Activated naive CD8-positive, alpha-beta T cell treated with anti-CD3 and anti-CD28 coated beads, Interleukin-2, amount 50 U/mL, for 24 hours (primary cell): ENCODE data around the gene KLHL26.

ENCODE experiments used
- ATAC-seq: fragments of 150-1000 bp; cut with Tn5 transposase; one replicate; pipeline ENCODE4 v1.10.0; 2021
- DNase-seq: peaks from one replicate; pipeline ENCODE4 v3.0.0; 2021
- H3K27ac Mint-ChIP-seq: one replicate; pipeline ENCODE4 v1.8.0; 2021; ENCODE audit warnings: mild to moderate bottlenecking, mixed read lengths
- H3K27me3 Mint-ChIP-seq: one replicate; pipeline ENCODE4 v1.8.0; 2021; ENCODE audit warnings: mixed read lengths
- H3K36me3 Mint-ChIP-seq: one replicate; pipeline ENCODE4 v1.8.0; 2021; ENCODE audit warnings: low read depth, mixed read lengths
- H3K4me1 Mint-ChIP-seq: one replicate; pipeline ENCODE4 v1.8.0; 2021; ENCODE audit warnings: mixed read lengths
- H3K4me3 Mint-ChIP-seq: one replicate; pipeline ENCODE4 v1.8.0; 2021; ENCODE audit warnings: mild to moderate bottlenecking, moderate library complexity, mixed read lengths
- H3K9me3 Mint-ChIP-seq: one replicate; pipeline ENCODE4 v1.8.0; 2021; ENCODE audit warnings: mixed read lengths

The KLHL26 gene

GRCh38 chr19:18646535-18647370 lies 9.9 kb downstream of the KLHL26 start:
- H3K4me1 Mint-ChIP-seq: peaks cover 24% of the 10 kb centered on the region
- no peaks in the 10 kb centered on the region for H3K27me3 Mint-ChIP-seq
- H3K27ac Mint-ChIP-seq: no peak overlapping the region
- H3K9me3 Mint-ChIP-seq: no peaks in the 10 kb centered on the region
- no peak for ATAC-seq
- no peaks in the 10 kb centered on the region for H3K36me3 Mint-ChIP-seq
- H3K4me3 Mint-ChIP-seq: no peak overlapping the region
- no peak for DNase-seq

DNA sequence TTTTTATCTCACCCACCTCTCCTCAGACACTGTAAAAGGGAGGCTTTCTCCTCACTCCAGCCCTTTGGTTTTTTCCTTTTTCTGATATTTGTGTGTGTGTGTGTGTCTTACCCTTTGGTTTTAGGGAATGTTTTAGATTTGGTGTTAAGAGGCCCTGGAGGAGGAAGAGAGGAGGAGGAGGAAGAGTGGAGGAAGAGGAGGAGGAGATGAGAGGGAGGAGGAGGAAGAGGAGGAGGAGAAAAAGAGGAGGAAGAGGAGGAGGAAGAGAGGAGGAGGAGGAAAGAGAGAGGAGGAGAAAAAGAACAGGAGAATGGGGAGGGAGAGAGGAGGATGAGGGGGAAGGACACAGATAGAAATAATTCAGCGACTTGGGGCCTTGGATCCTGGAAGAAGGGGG lies 10.5 kb downstream of the KLHL26 start:
- no peak for DNase-seq
- H3K9me3 Mint-ChIP-seq: no peaks in the 10 kb centered on the region
- no peaks in the 10 kb centered on the region for H3K27me3 Mint-ChIP-seq
- H3K4me1 Mint-ChIP-seq: peaks cover 24% of the 10 kb centered on the region
- ATAC-seq: no peak
- H3K4me3 Mint-ChIP-seq: no peak overlapping the region
- H3K36me3 Mint-ChIP-seq: no peaks in the 10 kb centered on the region
- no peak overlapping the region for H3K27ac Mint-ChIP-seq

GRCh38 chr19:18647807-18648206 lies 11.0 kb downstream of the KLHL26 start:
- ATAC-seq (no peak), DNase-seq (no peak)
- Mint-ChIP-seq H3K27ac (no peak overlapping the region), H3K9me3 (no peaks in the 10 kb centered on the region), H3K27me3 (no peaks in the 10 kb centered on the region), H3K4me1 (peaks cover 24% of the 10 kb centered on the region), H3K36me3 (no peaks in the 10 kb centered on the region), H3K4me3 (no peak overlapping the region)

GRCh38 chr19:18648973-18649315 lies 12.1 kb downstream of the KLHL26 start:
- DNase-seq (no peak), ATAC-seq (no peak)
- Mint-ChIP-seq H3K36me3 (no peaks in the 10 kb centered on the region), H3K4me1 (peaks cover 23% of the 10 kb centered on the region), H3K27ac (no peak overlapping the region), H3K27me3 (no peaks in the 10 kb centered on the region), H3K9me3 (no peaks in the 10 kb centered on the region), H3K4me3 (no peak overlapping the region)

- Mint-ChIP-seq H3K4me3 (no peak overlapping the region), H3K27me3 (no peaks in the 10 kb centered on the region)
Measured at GRCh38 chr19:18649371-18650020, 12.7 kb downstream of the KLHL26 start.

GRCh38 chr19:18650021-18650390 lies 13.2 kb downstream of the KLHL26 start:
- DNase-seq (no peak), ATAC-seq (no peak)
- Mint-ChIP-seq H3K4me1 (peaks cover 17% of the 10 kb centered on the region), H3K36me3 (no peaks in the 10 kb centered on the region), H3K27me3 (no peaks in the 10 kb centered on the region), H3K9me3 (no peaks in the 10 kb centered on the region), H3K4me3 (no peak overlapping the region), H3K27ac (no peak overlapping the region)

More at GRCh38 chr19:18649371-18650020, 12.7 kb downstream of the KLHL26 start:
- no peak for ATAC-seq
- Mint-ChIP-seq H3K36me3 (no peaks in the 10 kb centered on the region), H3K4me1 (peaks cover 17% of the 10 kb centered on the region), H3K9me3 (no peaks in the 10 kb centered on the region), H3K27ac (no peak overlapping the region)
- no peak for DNase-seq

DNA sequence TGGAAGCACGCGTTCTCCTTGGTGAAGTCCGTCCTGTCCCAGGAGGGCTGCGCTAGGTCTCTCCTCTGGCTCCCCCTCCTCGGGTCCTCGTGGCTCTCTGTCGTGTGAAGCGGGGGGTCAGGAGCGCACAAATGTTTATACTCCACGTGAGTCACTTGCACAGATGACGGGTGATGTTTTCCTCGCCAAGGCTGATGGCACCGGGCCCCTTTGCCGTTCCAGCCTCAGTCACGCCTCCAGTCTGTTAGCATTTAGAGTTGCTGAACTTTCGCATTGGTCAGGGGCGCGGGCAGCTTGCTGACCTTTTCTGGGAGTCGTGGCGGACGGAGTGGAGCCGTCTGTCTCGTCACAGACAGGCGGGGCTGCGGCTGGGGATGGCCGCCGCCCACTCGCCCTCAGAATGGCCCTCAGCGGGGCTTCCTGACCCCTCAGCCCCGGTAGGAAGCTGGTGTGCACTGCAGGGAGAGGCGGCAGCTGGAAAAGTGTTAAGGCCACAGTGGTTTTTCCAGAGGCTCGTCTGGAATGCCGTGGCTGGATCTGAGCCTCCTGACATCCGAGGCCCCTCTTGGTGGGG lies 13.7 kb downstream of the KLHL26 start:
- Mint-ChIP-seq H3K4me3 (no peak overlapping the region), H3K27ac (no peak overlapping the region), H3K36me3 (no peaks in the 10 kb centered on the region), H3K9me3 (no peaks in the 10 kb centered on the region), H3K4me1 (peaks cover 17% of the 10 kb centered on the region), H3K27me3 (no peaks in the 10 kb centered on the region)
- ATAC-seq: no peak
- no peak for DNase-seq

DNA sequence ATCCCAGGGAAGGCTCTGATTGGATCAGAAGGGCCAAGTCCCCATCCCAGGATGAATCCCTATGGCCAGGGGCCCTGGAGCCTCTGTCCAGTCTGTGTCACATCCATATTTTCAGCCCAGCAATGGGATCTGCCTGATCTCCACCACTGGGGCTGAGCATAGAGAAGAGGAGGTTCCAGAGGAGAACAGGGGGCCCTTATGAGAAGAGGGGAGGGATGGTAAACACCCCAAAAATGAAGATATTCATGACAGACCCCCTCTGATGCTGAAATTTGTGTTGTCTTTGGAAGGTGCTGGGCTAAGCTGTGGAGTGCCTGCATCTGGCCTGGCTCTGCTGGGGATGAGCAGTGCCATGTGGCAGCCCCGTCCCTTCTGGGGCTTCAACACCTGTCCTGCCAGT lies 14.5 kb downstream of the KLHL26 start:
- peaks cover 17% of the 10 kb centered on the region for H3K4me1 Mint-ChIP-seq
- no peaks in the 10 kb centered on the region for H3K36me3 Mint-ChIP-seq
- H3K27me3 Mint-ChIP-seq: no peaks in the 10 kb centered on the region

GRCh38 chr19:18651733-18652132 lies 14.9 kb downstream of the KLHL26 start:
- no peak for ATAC-seq
- Mint-ChIP-seq H3K27ac (no peak overlapping the region), H3K36me3 (no peaks in the 10 kb centered on the region), H3K4me1 (peaks cover 17% of the 10 kb centered on the region), H3K9me3 (no peaks in the 10 kb centered on the region), H3K27me3 (no peaks in the 10 kb centered on the region), H3K4me3 (no peak overlapping the region)
- no peak for DNase-seq

More for the DNA sequence above, 14.5 kb downstream of the KLHL26 start:
- Mint-ChIP-seq H3K4me3 (no peak overlapping the region), H3K27ac (no peak overlapping the region), H3K9me3 (no peaks in the 10 kb centered on the region)
- DNase-seq (no peak), ATAC-seq (no peak)

GRCh38 chr19:18653853-18654252 lies 17.0 kb downstream of the KLHL26 start:
- Mint-ChIP-seq H3K4me3 (no peak overlapping the region), H3K27ac (no peak overlapping the region), H3K9me3 (no peaks in the 10 kb centered on the region), H3K36me3 (no peaks in the 10 kb centered on the region), H3K27me3 (no peaks in the 10 kb centered on the region), H3K4me1 (peaks cover 19% of the 10 kb centered on the region)
- ATAC-seq (no peak), DNase-seq (no peak)

- H3K27ac Mint-ChIP-seq: no peak overlapping the region
- H3K9me3 Mint-ChIP-seq: no peaks in the 10 kb centered on the region
- H3K4me1 Mint-ChIP-seq: peaks cover 13% of the 10 kb centered on the region
- H3K4me3 Mint-ChIP-seq: no peak overlapping the region
- no peaks in the 10 kb centered on the region for H3K36me3 Mint-ChIP-seq
- H3K27me3 Mint-ChIP-seq: no peaks in the 10 kb centered on the region
- ATAC-seq (no peak), DNase-seq (no peak)
Measured at GRCh38 chr19:18654469-18654868, 17.6 kb downstream of the KLHL26 start.

DNA sequence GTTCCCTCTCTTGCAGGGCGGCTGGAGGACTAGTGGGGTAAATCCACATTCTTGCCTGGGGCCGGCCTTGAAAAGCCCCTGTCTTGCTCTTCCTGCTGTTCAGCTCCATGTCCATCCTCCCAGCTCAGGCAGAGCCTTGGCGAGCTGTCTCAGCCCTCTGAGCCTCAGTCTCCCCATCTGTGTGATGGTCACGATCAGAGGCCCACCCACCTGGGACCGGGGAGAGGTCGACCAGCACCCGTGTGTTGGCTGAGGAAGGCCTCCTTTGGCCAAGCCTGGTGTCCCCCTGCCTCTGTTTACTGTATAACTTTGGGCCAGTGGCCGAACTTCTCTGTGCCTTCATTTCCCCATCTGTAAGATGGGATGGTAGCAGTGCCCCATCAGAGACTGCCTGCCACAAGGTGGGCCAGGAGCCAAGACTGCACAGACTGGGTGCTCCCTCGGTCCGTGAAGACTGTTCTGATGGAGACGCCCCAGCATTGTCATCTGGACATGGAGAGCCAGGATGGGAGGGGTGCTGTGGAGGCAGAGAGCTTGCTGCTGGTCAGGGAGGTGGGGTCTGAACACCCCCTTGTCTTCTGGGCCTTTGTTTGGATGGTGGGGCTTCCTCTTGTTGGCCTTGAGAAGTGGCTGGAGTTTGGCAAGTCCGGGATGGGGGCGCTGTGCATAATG lies 18.5 kb downstream of the KLHL26 start:
- peaks cover 8% of the 10 kb centered on the region for H3K4me1 Mint-ChIP-seq
- ATAC-seq (no peak), DNase-seq (no peak)
- H3K27me3 Mint-ChIP-seq: no peaks in the 10 kb centered on the region
- no peak overlapping the region for H3K4me3 Mint-ChIP-seq
- no peaks in the 10 kb centered on the region for H3K36me3 Mint-ChIP-seq
- H3K9me3 Mint-ChIP-seq: no peaks in the 10 kb centered on the region
- no peak overlapping the region for H3K27ac Mint-ChIP-seq

GRCh38 chr19:18656337-18657086 lies 19.7 kb downstream of the KLHL26 start:
- Mint-ChIP-seq H3K9me3 (no peaks in the 10 kb centered on the region), H3K27me3 (no peaks in the 10 kb centered on the region), H3K4me3 (no peak overlapping the region), H3K27ac (no peak overlapping the region), H3K4me1 (peaks cover 8% of the 10 kb centered on the region), H3K36me3 (no peaks in the 10 kb centered on the region)
- DNase-seq (no peak), ATAC-seq (no peak)

GRCh38 chr19:18657590-18658365 lies 20.9 kb downstream of the KLHL26 start:
- Mint-ChIP-seq H3K27me3 (no peaks in the 10 kb centered on the region), H3K4me3 (no peak overlapping the region), H3K27ac (no peak overlapping the region), H3K4me1 (peaks cover 8% of the 10 kb centered on the region), H3K9me3 (no peaks in the 10 kb centered on the region), H3K36me3 (no peaks in the 10 kb centered on the region)
- ATAC-seq: no peak
- DNase-seq: no peak
